Hematopoietic multipotent progenitor cell treated with erythropoietin and hydrocortisone succinate and interleukin-3 and kit ligand, for 4 days (in vitro differentiated cells): ENCODE results near the gene USP40.

Experiments
- DNase-seq: peaks from one replicate; pipeline ENCODE4 v3.0.0-alpha.2; 2015

USP40 gene

GRCh38 chr2:233551491-233551890 lies 15.1 kb downstream of the USP40 start:
- DNase-seq, result no peak

- DNase-seq, result no peak
Observed at GRCh38 chr2:233546774-233547173, 19.8 kb downstream of the USP40 start.

- no peak for DNase-seq
Observed at GRCh38 chr2:233546101-233546500, 20.5 kb downstream of the USP40 start.

GRCh38 chr2:233544200-233544610 lies 22.4 kb downstream of the USP40 start:
- DNase-seq, result no peak

- DNase-seq, result no peak
Observed at GRCh38 chr2:233542507-233542906, 24.1 kb downstream of the USP40 start.

- no peak for DNase-seq
Observed at GRCh38 chr2:233538741-233539140, 27.8 kb downstream of the USP40 start.

GRCh38 chr2:233535271-233535670 lies 31.3 kb downstream of the USP40 start:
- DNase-seq, result no peak

GRCh38 chr2:233532971-233533370 lies 33.6 kb downstream of the USP40 start:
- DNase-seq, result no peak

GRCh38 chr2:233531955-233532354 lies 34.6 kb downstream of the USP40 start:
- no peak for DNase-seq

GRCh38 chr2:233530381-233530780 lies 36.2 kb downstream of the USP40 start:
- DNase-seq, result no peak

GRCh38 chr2:233528182-233528581 lies 38.4 kb downstream of the USP40 start:
- no peak for DNase-seq

- no peak for DNase-seq
Observed at GRCh38 chr2:233525791-233526190, 40.8 kb downstream of the USP40 start.

GRCh38 chr2:233519787-233520611 lies 46.6 kb downstream of the USP40 start:
- no peak for DNase-seq

- no peak for DNase-seq
Observed at GRCh38 chr2:233513953-233514655, 52.5 kb downstream of the USP40 start.

- DNase-seq, result no peak
Observed at GRCh38 chr2:233503947-233504637, 62.5 kb downstream of the USP40 start.

- no peak for DNase-seq
Observed at GRCh38 chr2:233503481-233503880, 63.1 kb downstream of the USP40 start.

GRCh38 chr2:233501198-233502076 lies 65.1 kb downstream of the USP40 start:
- DNase-seq, result no peak

- DNase-seq, result no peak
Observed at GRCh38 chr2:233499928-233500327, 66.7 kb downstream of the USP40 start.

GRCh38 chr2:233498126-233498525 lies 68.5 kb downstream of the USP40 start:
- peak; percentile 66 for DNase-seq

GRCh38 chr2:233497692-233498091 lies 68.9 kb downstream of the USP40 start:
- DNase-seq, result no peak

GRCh38 chr2:233495503-233496496 lies 70.8 kb downstream of the USP40 start:
- DNase-seq, result no peak
